Ovary (tissue), 3 donors: ENCODE results near the gene PRPF40A.

Experiments
- CTCF ChIP-seq, 3 donors: fragments of 450-650 bp in 2 of 3; fragments of 200-600 bp in 1 of 3; IDR thresholded peaks; one replicate each; pipeline versions ENCODE4 v1.5.1 to v1.8.0; 2016 to 2022; ENCODE audit warnings: antibody characterized with exemption in 3 of 3, mild to moderate bottlenecking in 1 of 3
- EP300 ChIP-seq: sonication (generic); formaldehyde crosslinking; IDR thresholded peaks from one replicate; pipeline ENCODE4 v1.6.1; 2017; ENCODE audit warnings: antibody characterized with exemption
- POLR2A ChIP-seq: fragments of 450-650 bp; IDR thresholded peaks from one replicate; pipeline ENCODE4 v1.6.1; 2017; ENCODE audit warnings: antibody characterized with exemption, mild to moderate bottlenecking, moderate library complexity
- donor health status: DM: no; HTN: no; CAD: no.

- TF ChIP-seq CTCF (IDR thresholded peaks at IDR 0.05) (no peak), POLR2A (no peak), EP300 (no peak)
Observed at GRCh38 chr2:152646264-152646663, 71.0 kb downstream of the PRPF40A start.
